Measurements from ENCODE around the gene CSMD2.

The CSMD2 gene

DNA sequence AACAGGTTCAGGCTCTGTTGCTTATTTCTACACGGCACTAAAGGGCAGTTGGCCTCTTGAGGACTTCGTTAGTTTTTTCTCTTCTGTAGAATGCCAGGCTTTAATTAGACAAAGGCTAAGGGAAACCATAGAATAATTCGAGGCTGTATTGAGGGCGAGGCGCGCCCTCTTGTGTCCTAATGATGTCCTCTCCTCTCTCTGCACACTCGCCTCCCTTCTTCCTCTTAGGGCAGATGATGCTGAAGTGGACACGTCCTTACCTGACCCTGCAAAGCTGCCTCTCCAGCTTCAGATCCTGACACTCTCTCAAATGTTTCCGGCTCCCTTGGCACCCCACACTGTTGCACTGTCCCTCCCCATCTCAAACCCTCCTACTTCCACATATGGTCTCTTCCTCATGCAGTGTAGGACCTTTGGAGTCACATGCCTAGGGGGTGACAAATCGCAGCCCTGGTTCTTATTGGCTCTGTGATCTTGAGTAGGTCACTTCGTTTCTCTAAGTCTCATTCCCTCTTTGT is 694.5 kb downstream of the CSMD2 start:
- no peak overlapping the region for H3K4me3 Mint-ChIP-seq
- peak; percentile 52 for DNase-seq (ENCODE audit: low spot score)
- H3K27me3 Mint-ChIP-seq (ENCODE audit: low read depth): peaks cover 5% of the 10 kb centered on the region
- no peak overlapping the region for H3K27ac Mint-ChIP-seq
- peaks cover 28% of the 10 kb centered on the region for H3K4me1 Mint-ChIP-seq (ENCODE audit: low read depth)
- no peaks in the 10 kb centered on the region for H3K36me3 Mint-ChIP-seq (ENCODE audit: low read depth)
- H3K9me3 Mint-ChIP-seq: no peaks in the 10 kb centered on the region

DNA sequence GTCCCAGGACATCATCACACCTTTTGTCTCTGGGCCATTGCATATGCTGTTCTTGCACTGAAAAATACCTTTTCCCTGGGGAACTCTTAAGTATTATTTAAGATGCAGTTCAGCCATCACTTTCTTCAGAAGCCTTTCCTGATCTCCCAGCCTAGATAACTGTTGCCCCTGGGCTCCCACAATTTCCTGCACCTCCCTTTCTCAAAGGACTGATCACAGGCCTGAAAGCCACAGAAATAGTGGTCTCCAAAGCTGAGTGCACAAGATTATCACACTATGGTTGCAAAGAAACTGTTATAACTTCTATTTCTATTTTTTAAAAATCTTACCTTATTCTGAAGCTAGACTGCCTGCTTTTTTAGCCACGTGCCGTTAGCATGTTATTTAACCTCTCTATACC is 695.3 kb downstream of the CSMD2 start:
- H3K4me1 Mint-ChIP-seq (ENCODE audit: low read depth): peaks cover 28% of the 10 kb centered on the region
- no peaks in the 10 kb centered on the region for H3K9me3 Mint-ChIP-seq

DNA sequence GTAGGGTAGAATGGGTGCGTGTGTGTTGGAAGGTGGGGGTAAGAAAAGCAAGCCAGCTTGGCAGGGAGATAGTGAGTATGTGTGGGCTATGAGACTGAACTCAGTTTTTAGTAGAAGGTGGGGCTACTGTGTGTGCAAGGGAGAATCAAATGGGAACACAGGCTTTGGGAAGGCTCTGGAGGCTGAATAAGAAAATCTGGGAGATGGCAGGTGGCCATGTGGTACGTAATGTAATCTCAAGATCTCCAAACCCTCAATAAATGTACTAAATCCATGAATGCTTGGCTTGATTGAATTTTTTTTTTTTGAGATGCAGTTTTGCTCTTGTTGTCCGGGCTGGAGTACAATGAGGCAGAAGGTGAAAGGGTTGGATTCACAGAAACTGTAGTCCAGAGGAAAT is 696.1 kb downstream of the CSMD2 start:
- Mint-ChIP-seq H3K4me3 (no peak overlapping the region), H3K27me3 (ENCODE audit: low read depth) (peaks cover 5% of the 10 kb centered on the region), H3K4me1 (ENCODE audit: low read depth) (peaks cover 28% of the 10 kb centered on the region), H3K9me3 (no peaks in the 10 kb centered on the region), H3K36me3 (ENCODE audit: low read depth) (no peaks in the 10 kb centered on the region), H3K27ac (no peak overlapping the region)
- DNase-seq (ENCODE audit: low spot score): no peak

More for the DNA sequence above, 695.3 kb downstream of the CSMD2 start:
- Mint-ChIP-seq H3K4me3 (peak overlapping the region; percentile 8), H3K27me3 (ENCODE audit: low read depth) (peaks cover 5% of the 10 kb centered on the region), H3K27ac (no peak overlapping the region), H3K36me3 (ENCODE audit: low read depth) (no peaks in the 10 kb centered on the region)
- DNase-seq (ENCODE audit: low spot score): no peak

DNA sequence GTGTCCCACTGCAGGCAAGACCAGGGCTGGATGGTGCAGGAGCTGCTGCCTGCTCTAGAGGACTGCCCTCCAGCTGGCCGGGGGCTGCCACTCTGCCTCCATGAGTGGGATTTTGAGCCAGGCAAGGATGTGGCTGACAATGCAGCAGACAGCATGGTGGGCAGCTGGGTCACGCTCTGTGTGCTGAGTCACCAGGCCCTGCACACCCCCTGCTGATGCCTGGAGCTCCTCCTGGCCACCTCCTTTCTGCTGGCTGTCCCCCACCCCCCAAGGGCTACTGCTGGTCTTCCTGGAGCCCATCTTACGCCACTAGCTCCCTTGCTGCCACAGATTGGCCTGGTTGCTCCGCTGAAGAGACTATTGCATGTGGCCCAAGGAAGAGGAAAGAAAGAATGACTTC is 696.5 kb downstream of the CSMD2 start:
- Mint-ChIP-seq H3K36me3 (ENCODE audit: low read depth) (no peaks in the 10 kb centered on the region), H3K27ac (no peak overlapping the region), H3K9me3 (no peaks in the 10 kb centered on the region), H3K27me3 (ENCODE audit: low read depth) (peaks cover 5% of the 10 kb centered on the region), H3K4me3 (no peak overlapping the region), H3K4me1 (ENCODE audit: low read depth) (peaks cover 27% of the 10 kb centered on the region)
- DNase-seq (ENCODE audit: low spot score): no peak

DNA sequence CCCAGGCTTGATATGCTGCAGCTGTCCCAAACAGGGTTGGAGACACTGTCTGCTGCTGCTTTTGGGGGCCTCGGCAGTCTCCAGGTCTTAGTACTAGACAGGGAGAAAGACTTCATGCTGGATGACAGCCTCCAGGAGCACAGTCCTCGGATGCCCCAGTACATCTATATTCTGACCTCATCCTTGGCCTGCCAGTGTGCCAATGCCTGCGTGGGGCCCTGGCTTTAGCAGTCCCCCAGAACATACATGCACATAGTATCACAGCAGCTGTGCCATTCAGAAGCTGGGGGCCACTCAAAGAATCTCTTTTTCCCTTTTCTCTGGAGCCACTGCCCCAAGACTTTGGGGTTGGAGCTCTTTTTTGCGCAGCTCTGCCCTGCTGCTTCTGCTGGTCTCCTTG is 697.0 kb downstream of the CSMD2 start:
- Mint-ChIP-seq H3K4me1 (ENCODE audit: low read depth) (peaks cover 23% of the 10 kb centered on the region), H3K36me3 (ENCODE audit: low read depth) (no peaks in the 10 kb centered on the region), H3K4me3 (no peak overlapping the region), H3K27me3 (ENCODE audit: low read depth) (peaks cover 5% of the 10 kb centered on the region), H3K9me3 (no peaks in the 10 kb centered on the region), H3K27ac (no peak overlapping the region)
- DNase-seq (ENCODE audit: low spot score): no peak

DNA sequence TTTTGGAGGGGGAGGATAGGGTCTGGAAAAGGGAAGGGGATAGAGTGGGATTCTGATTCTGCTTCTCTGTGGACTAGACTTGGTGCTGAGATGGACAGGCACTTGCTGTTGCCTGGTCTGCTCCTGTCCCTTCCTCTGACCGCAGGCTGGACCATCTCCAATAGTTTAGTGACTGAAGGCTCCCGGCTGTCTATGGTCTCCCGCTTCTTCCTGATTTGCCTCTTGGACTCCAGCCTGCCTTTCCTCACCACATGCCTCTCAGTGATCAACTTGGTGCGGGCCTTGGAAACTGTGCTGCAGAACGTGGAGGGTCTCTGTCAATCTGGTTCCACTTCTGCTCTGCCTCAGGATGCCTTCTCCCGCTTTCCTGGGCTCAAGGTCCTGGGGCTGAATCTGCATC is 698.9 kb downstream of the CSMD2 start:
- no peak overlapping the region for H3K27ac Mint-ChIP-seq
- no peak for DNase-seq (ENCODE audit: low spot score)
- no peaks in the 10 kb centered on the region for H3K9me3 Mint-ChIP-seq
- peaks cover 5% of the 10 kb centered on the region for H3K27me3 Mint-ChIP-seq (ENCODE audit: low read depth)
- H3K4me3 Mint-ChIP-seq: no peak overlapping the region
- H3K4me1 Mint-ChIP-seq (ENCODE audit: low read depth): peaks cover 12% of the 10 kb centered on the region
- H3K36me3 Mint-ChIP-seq (ENCODE audit: low read depth): no peaks in the 10 kb centered on the region

DNA sequence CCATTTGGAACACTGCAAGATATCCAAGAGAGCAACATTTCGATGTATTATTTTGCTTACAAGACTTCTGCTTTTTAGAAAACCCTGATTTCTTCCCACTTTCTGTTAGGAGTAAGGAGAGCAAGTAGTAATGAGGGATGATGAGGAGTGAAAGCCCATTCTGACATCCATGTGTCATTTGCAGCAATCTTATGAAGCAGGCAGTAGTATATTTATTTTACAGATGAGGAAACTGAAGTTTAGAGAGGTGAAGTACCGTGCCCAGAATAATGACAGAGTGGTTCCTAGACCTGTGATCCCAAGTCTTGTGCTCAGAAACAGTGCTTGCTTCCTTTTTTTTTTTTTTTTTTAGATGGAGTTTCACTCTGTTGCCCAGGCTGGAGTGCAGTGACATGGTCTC is 699.7 kb downstream of the CSMD2 start:
- no peak for DNase-seq (ENCODE audit: low spot score)
- no peaks in the 10 kb centered on the region for H3K9me3 Mint-ChIP-seq
- H3K4me3 Mint-ChIP-seq: no peak overlapping the region
- peaks cover 6% of the 10 kb centered on the region for H3K4me1 Mint-ChIP-seq (ENCODE audit: low read depth)
- no peaks in the 10 kb centered on the region for H3K36me3 Mint-ChIP-seq (ENCODE audit: low read depth)
- peaks cover 9% of the 10 kb centered on the region for H3K27me3 Mint-ChIP-seq (ENCODE audit: low read depth)
- H3K27ac Mint-ChIP-seq: no peak overlapping the region

DNA sequence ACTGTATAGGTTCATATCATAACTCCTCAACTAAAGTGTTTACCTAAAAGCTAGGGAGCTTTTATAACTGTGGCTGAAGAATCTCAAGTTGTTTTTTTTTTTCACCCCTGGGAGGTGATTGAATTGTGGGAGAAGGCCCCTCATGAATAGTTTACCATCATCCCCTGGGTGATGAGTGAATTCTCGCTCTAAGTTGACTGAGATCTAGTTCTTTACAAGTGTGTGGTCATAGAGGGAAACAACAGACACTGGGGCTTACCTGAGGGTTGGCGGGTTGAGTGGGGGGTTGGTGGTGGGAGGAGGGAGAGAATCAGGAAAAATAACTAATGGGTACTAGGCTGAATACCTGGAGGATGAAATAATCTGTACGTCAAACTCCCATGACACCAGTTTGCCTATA is 700.5 kb downstream of the CSMD2 start:
- no peak overlapping the region for H3K4me3 Mint-ChIP-seq
- peaks cover 1% of the 10 kb centered on the region for H3K4me1 Mint-ChIP-seq (ENCODE audit: low read depth)
- DNase-seq (ENCODE audit: low spot score): no peak
- H3K27ac Mint-ChIP-seq: no peak overlapping the region
- no peaks in the 10 kb centered on the region for H3K9me3 Mint-ChIP-seq
- H3K36me3 Mint-ChIP-seq (ENCODE audit: low read depth): no peaks in the 10 kb centered on the region
- H3K27me3 Mint-ChIP-seq (ENCODE audit: low read depth): peaks cover 16% of the 10 kb centered on the region

Data from T-helper 2 cell treated with Interferon-gamma antibody and Interleukin-4, amounts not matched to agents 5 μg/mL and 100 μg/mL, for 36 hours (primary cell).